ENCODE measurements around the gene OSBP2. TPM values are rescaled to one million over a fixed set of nuclear protein-coding genes. Genes with fewer than 3 reads are reported as not detected.
"Not testable (repeated sequence)": the region's sequence is repeated elsewhere in the genome, so short reads cannot be mapped to it uniquely, and the experiment has no call there.

OSBP2 gene
- total and polyA plus RNA-seq, 5 donors = 4.1 to 12.3 (median 7.8) TPM

DNA sequence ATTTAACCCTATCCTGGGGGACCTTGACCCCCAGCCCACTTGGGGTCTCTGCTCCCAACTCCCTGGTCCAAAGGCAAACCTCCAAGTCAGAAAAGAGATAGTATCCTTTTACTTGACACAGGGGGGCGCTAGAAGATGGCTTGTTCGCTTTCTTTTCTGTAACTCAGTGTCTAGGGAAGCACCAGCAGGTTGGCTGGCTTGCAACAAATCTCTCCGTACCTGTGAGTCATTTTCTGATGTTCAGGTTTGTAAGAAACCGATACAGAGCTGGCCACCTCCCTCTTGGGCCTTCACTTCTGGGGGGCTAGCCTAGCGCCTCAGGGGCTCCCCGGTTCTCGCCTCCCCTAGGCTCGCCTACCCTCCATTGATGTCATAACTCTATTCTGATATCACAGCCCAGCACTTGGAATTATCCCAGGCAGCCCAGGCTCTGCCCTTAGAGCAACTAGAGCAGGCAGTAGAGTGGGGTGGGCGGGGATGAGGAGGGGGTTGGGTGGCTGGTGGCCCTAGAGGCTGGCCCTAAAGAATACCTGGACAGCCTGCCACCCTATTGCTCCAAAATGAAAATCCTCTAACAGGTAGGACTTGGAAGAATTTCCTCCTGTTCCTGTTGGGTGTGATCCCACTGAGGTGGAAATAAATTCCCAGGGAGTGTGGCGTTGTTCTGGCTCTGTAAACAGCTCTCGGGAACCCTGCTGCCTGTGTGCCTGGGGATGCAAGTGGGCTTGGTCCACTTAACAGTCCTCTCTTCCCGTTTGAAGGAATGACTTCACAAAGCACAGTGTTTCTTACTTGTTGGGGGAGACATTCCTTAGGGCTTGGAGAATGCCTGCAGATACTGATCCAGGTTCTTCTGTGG, 69.4 kb downstream of the OSBP2 start:
- intact Hi-C loops (cut with DNase I) = loop anchor here in 2 of 4 donors (2.0 kb wide), 2 partner anchors 155 to 157 kb away; no protein-coding TSS in a partner anchor

DNA sequence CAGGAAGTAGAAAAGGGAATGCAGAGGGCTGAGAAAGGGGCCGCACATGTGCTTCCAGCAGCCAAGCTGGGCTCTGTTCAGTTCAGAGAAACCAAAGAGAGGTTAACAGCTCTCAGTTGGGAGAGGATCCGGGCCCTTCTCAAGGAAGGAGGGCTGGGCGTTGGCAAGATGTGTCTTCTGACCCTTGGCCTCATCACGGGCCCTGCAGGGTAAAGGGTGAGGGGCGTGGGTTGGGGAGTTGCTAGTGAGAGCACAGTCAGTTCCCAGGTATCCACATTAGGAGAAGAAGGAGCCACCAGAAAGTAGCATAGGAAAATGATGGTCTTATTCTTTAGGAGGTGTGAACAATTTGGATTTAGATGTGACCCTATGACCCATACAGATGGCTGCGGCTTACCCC, 73.0 kb downstream of the OSBP2 start:
- H3K27me3 ChIP-seq (ENCODE audit: control insufficient read depth, insufficient read depth) = no peaks in the 10 kb centered on the region
- no peak overlapping the region for H3K4me3 ChIP-seq (ENCODE audit: low read length)
- WGBS = 82% methylated on average over 6 of the region's 6 CpGs
- H3K9me3 ChIP-seq (ENCODE audit: control insufficient read depth, low read length) = no peaks in the 10 kb centered on the region
- intact Hi-C loops (cut with DNase I) = loop anchor here in 2 of 4 donors (5.0 kb wide), 2 partner anchors 150 to 155 kb away; no protein-coding TSS in a partner anchor
- peaks cover 6% of the 10 kb centered on the region for H3K4me1 ChIP-seq (ENCODE audit: control insufficient read depth, insufficient read depth, low read length)
- DNase-seq = no peak
- H3K27ac ChIP-seq (ENCODE audit: low read length) = no peak overlapping the region
- no peak for ATAC-seq

More for the DNA sequence above, 69.4 kb downstream of the OSBP2 start:
- no peaks in the 10 kb centered on the region for H3K4me1 ChIP-seq (ENCODE audit: control insufficient read depth, insufficient read depth, low read length)
- ATAC-seq = peak; percentile 66 to 71
- no peaks in the 10 kb centered on the region for H3K9me3 ChIP-seq (ENCODE audit: control insufficient read depth, low read length)
- no peak overlapping the region for H3K27ac ChIP-seq (ENCODE audit: low read length)
- 46% methylated on average over 12 of the region's 12 CpGs for WGBS
- DNase-seq = peak in 2 of 3 donors; percentile 31 to 57
- no peaks in the 10 kb centered on the region for H3K27me3 ChIP-seq (ENCODE audit: control insufficient read depth, insufficient read depth)
- H3K4me3 ChIP-seq (ENCODE audit: low read length) = no peak overlapping the region

DNA sequence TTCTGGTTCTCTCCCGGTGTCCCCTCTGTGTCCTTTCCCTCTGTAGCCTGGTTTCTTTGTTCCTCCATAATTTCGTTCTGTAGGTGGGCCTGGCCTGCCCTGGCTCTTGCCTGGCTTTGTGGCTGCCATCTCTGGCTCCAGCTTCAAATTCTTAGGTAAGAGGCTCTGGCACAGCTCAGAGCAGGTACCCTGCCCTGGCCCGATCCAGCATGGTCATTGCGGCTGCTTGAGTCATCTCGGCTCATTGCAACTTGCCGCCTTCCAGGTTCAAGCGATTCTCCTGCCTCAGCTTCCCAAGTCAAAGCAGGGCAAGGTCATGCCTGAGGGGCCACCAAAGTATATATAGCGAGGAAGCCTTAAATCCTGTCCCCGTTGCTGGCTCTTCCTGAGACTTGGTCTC, 76.0 kb downstream of the OSBP2 start:
- Histone ChIP-seq H3K27ac (ENCODE audit: low read length) (no peak overlapping the region), H3K4me1 (ENCODE audit: control insufficient read depth, insufficient read depth, low read length) (peaks cover 6% of the 10 kb centered on the region), H3K9me3 (ENCODE audit: control insufficient read depth, low read length) (no peaks in the 10 kb centered on the region), H3K4me3 (ENCODE audit: low read length) (no peak overlapping the region), H3K27me3 (ENCODE audit: control insufficient read depth, insufficient read depth) (no peaks in the 10 kb centered on the region)
- DNase-seq (no peak), ATAC-seq (no peak)
- 92% methylated on average over 9 of the region's 9 CpGs for WGBS
- intact Hi-C loops (cut with DNase I) = no loop called here

DNA sequence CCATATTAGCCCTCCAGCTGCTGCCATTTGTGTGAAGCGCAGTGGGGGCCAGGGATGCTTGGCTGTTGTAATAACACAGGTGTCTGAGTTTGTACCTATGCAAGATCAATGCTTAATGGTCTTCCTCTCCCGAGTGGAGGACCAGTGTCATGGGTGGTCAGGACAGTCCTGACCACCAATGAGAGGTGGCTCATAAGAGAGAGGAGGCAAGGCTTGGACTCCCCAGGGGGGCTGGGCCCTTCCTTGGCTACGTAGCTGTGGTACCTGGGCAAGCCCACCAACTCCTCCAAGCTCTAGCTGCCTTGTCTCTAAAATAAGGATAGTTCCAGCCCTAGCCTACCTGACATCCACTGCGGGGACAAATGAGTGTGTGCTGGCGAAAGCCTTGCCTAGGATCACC, 79.2 kb downstream of the OSBP2 start:
- Histone ChIP-seq H3K4me3 (ENCODE audit: low read length) (no peak overlapping the region), H3K27me3 (ENCODE audit: control insufficient read depth, insufficient read depth) (no peaks in the 10 kb centered on the region), H3K27ac (ENCODE audit: low read length) (no peak overlapping the region), H3K4me1 (ENCODE audit: control insufficient read depth, insufficient read depth, low read length) (peaks cover 9% of the 10 kb centered on the region), H3K9me3 (ENCODE audit: control insufficient read depth, low read length) (no peaks in the 10 kb centered on the region)
- intact Hi-C loops (cut with DNase I) = no loop called here
- DNase-seq (no peak), ATAC-seq (no peak)
- WGBS = 90% methylated on average over 5 of the region's 5 CpGs

DNA sequence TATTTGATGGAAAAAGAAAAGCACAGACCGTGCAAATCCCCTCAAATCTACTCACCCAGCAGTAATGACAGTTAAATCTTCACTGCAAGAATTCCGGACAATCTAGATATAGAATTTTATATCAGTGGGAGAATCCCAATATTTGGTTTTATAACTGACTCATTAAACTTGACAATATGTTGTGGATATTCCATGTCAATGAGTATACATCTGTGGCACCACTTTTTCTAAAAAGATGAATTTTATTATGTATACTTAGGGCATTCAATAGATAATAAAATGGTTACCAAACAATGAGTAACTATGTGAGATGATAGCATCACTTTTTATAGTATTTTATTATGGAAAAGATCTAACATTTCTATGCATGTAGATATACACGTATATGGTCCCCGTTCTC, 79.9 kb downstream of the OSBP2 start:
- H3K9me3 ChIP-seq (ENCODE audit: control insufficient read depth, low read length) = no peaks in the 10 kb centered on the region
- no peak for DNase-seq
- ATAC-seq = no peak
- intact Hi-C loops (cut with DNase I) = no loop called here
- no peaks in the 10 kb centered on the region for H3K27me3 ChIP-seq (ENCODE audit: control insufficient read depth, insufficient read depth)
- 88% methylated on average over 4 of the region's 4 CpGs for WGBS
- H3K4me1 ChIP-seq (ENCODE audit: control insufficient read depth, insufficient read depth, low read length) = peaks cover 9% of the 10 kb centered on the region
- no peak overlapping the region for H3K27ac ChIP-seq (ENCODE audit: low read length)
- H3K4me3 ChIP-seq (ENCODE audit: low read length) = no peak overlapping the region

DNA sequence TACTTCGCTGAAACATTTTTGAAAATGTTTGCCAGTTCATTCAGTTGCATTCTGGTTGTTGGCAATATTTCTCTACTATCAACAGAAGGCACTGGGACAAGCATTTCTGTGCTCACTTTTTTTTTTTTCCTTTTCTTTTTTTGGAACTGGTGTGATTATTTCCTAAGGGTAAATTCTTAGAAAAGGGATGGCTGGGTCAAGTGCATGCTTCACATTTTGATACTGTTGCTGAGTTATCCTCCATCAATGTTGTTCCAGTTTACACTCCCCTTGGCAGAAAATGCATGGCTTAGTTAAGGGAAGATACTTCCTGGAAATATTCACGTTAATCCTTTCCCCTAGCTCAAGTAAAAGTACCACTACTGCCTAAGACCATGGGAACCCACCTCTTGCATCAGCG, 81.8 kb downstream of the OSBP2 start:
- peaks cover 9% of the 10 kb centered on the region for H3K4me1 ChIP-seq (ENCODE audit: control insufficient read depth, insufficient read depth, low read length)
- H3K4me3 ChIP-seq (ENCODE audit: low read length) = no peak overlapping the region
- no peak overlapping the region for H3K27ac ChIP-seq (ENCODE audit: low read length)
- ATAC-seq (peak; percentile 42 to 70), DNase-seq (no peak)
- WGBS = 51% methylated on average over 3 of the region's 3 CpGs
- H3K9me3 ChIP-seq (ENCODE audit: control insufficient read depth, low read length) = no peaks in the 10 kb centered on the region
- intact Hi-C loops (cut with DNase I) = no loop called here
- H3K27me3 ChIP-seq (ENCODE audit: control insufficient read depth, insufficient read depth) = no peaks in the 10 kb centered on the region

- 63% methylated on average over 6 of the region's 6 CpGs for WGBS
- intact Hi-C loops (cut with DNase I); DNase-seq: not testable (repeated sequence)
Observed at GRCh38 chr22:30777146-30777545, 82.5 kb downstream of the OSBP2 start.

DNA sequence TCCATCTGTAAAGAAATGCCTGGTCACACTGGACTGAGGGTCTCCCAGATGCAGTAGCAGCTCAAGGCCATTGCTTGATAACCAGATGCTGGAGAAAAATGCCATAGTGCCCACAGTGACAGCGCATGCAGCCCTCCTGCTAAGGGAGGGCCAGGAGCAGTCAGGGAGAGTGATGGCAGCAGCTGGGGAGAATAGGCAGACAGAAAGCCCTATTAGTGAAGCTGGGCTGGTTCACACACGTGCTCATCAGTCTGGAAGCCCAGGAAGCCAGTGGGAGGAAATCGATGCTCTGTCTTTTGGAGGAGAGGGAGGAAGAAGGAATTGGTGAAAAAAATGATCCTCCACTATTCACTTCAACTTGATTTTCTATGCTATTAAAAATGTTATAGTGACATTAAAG, 82.9 kb downstream of the OSBP2 start:
- no peak for DNase-seq

More at GRCh38 chr22:30777146-30777545, 82.5 kb downstream of the OSBP2 start:
- not testable (repeated sequence) for H3K9me3 ChIP-seq (ENCODE audit: control insufficient read depth, low read length); ATAC-seq; H3K27ac ChIP-seq (ENCODE audit: low read length); H3K27me3 ChIP-seq (ENCODE audit: control insufficient read depth, insufficient read depth); H3K4me1 ChIP-seq (ENCODE audit: control insufficient read depth, insufficient read depth, low read length); H3K4me3 ChIP-seq (ENCODE audit: low read length)

DNA sequence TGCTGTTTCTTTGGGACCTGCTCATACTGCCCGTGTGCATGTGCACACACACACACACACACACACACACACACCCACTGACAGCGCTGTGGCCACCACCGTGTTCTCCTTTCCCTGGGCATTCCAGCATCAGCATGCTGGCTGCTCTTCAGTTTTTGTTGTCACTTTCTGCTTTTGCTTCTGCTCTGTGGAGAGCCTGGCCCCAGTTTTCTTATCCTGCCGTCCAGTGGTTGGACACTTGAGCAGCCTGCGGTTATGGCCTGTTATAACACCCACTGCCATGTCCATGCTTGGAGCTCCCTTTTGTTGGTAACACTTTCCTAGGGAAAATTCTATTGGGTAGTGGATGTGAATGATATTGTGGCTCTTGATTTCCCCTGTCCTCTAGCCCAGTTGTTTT, 83.6 kb downstream of the OSBP2 start:
- intact Hi-C loops (cut with DNase I) = no loop called here
- ATAC-seq (peak in 1 of 2 donors; percentile 57), DNase-seq (no peak)
- Histone ChIP-seq H3K4me1 (ENCODE audit: control insufficient read depth, insufficient read depth, low read length) (peaks cover 3% of the 10 kb centered on the region), H3K27ac (ENCODE audit: low read length) (no peak overlapping the region), H3K27me3 (ENCODE audit: control insufficient read depth, insufficient read depth) (no peaks in the 10 kb centered on the region), H3K9me3 (ENCODE audit: control insufficient read depth, low read length) (no peaks in the 10 kb centered on the region), H3K4me3 (ENCODE audit: low read length) (no peak overlapping the region)
- 60% methylated on average over 5 of the region's 5 CpGs for WGBS

More for the DNA sequence above, 82.9 kb downstream of the OSBP2 start:
- Histone ChIP-seq H3K27me3 (ENCODE audit: control insufficient read depth, insufficient read depth) (no peaks in the 10 kb centered on the region), H3K27ac (ENCODE audit: low read length) (no peak overlapping the region), H3K9me3 (ENCODE audit: control insufficient read depth, low read length) (no peaks in the 10 kb centered on the region), H3K4me3 (ENCODE audit: low read length) (no peak overlapping the region), H3K4me1 (ENCODE audit: control insufficient read depth, insufficient read depth, low read length) (peaks cover 3% of the 10 kb centered on the region)
- intact Hi-C loops (cut with DNase I) = no loop called here
- ATAC-seq = no peak
- 59% methylated on average over 3 of the region's 3 CpGs for WGBS

DNA sequence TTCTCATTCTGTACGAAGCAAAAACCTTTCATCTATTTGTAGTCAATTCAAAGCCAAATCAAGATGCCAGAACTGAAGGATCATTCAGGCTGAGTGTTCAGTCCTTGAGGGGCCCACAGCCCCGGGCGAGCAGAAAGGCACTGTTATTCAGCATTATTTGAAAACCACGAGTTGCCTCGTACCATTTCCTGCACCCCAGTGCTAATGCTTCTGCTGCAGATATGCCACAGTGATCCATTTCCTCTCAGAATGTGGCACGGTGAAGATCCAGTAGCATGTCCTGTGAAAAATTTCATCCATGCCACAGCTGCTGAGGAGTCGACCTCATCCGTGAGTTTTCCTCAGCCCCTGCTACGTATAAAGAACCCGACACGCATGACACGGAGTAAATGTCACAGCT, 85.4 kb downstream of the OSBP2 start:
- Histone ChIP-seq H3K27ac (ENCODE audit: low read length) (no peak overlapping the region), H3K27me3 (ENCODE audit: control insufficient read depth, insufficient read depth) (no peaks in the 10 kb centered on the region), H3K9me3 (ENCODE audit: control insufficient read depth, low read length) (no peaks in the 10 kb centered on the region), H3K4me3 (ENCODE audit: low read length) (no peak overlapping the region), H3K4me1 (ENCODE audit: control insufficient read depth, insufficient read depth, low read length) (peaks cover 3% of the 10 kb centered on the region)
- intact Hi-C loops (cut with DNase I) = no loop called here
- no peak for DNase-seq
- no peak for ATAC-seq
- WGBS = 67% methylated on average over 12 of the region's 12 CpGs

- Histone ChIP-seq H3K4me3 (ENCODE audit: low read length) (no peak overlapping the region), H3K27ac (ENCODE audit: low read length) (no peak overlapping the region), H3K27me3 (ENCODE audit: control insufficient read depth, insufficient read depth) (no peaks in the 10 kb centered on the region), H3K9me3 (ENCODE audit: control insufficient read depth, low read length) (no peaks in the 10 kb centered on the region), H3K4me1 (ENCODE audit: control insufficient read depth, insufficient read depth, low read length) (peaks cover 3% of the 10 kb centered on the region)
- intact Hi-C loops (cut with DNase I) = no loop called here
- ATAC-seq (no peak), DNase-seq (no peak)
- 85% methylated on average over 6 of the region's 6 CpGs for WGBS
Observed at GRCh38 chr22:30781271-30781875, 86.7 kb downstream of the OSBP2 start.

Measured in right cardiac atrium (tissue), 5 donors.